GM12878 (cell line): ENCODE data around the gene COL9A2. TPM values are rescaled to one million over a fixed set of nuclear protein-coding genes. Genes with fewer than 3 reads are reported as not detected.

Source experiments
- ATAC-seq: fragments of 200-7000 bp; cut with Tn5 transposase; 3 replicates; pipeline ENCODE4 v1.9.1; 2020; ENCODE audit warnings: mild to moderate bottlenecking, moderate library complexity
- BruUV-seq: library from RNA; stranded (reverse); fragments of 400-500 nt; replicated peaks from 2 replicates; lab custom pipeline; 2021; lab: Mats Ljungman, UMichigan
- CTCF ChIA-PET: fragments of 300-600 bp; sonication (Branson Sonifier 250); formaldehyde crosslinking; extraction: SDS; loops from one replicate; lab custom pipeline; 2021; ENCODE audit warnings: inconsistent platforms; lab: Yijun Ruan, JAX
- POLR2A ChIA-PET: fragments of 350-600 bp; formaldehyde crosslinking; extraction: SDS; loops from one replicate; lab custom pipeline; 2021; ENCODE audit warnings: inconsistent platforms; lab: Charles Lee
- RAD21 ChIA-PET: fragments of 300-600 bp; sonication (Branson Sonifier 250); formaldehyde crosslinking; loops from one replicate; lab custom pipeline; 2023; ENCODE audit warnings: antibody characterized with exemption; ENCODE audit not compliant: unreplicated experiment; lab: Charles Lee
- SMC1A ChIA-PET: fragments of 300-600 bp; sonication (Branson Sonifier 250); formaldehyde crosslinking; loops from one replicate; lab custom pipeline; 2023; ENCODE audit not compliant: unreplicated experiment, uncharacterized antibody; lab: Charles Lee
- DNase-seq: peaks from one replicate; pipeline ENCODE4 v3.0.0-alpha.2; 2011; ENCODE audit warnings: low read depth, low spot score
- FAIRE-seq: peaks from 3 replicates; lab custom pipeline; 2011; peaks lifted over from hg19 to GRCh38; lab: Jason Lieb, UNC
- H2AFZ ChIP-seq: 2 replicates; pipeline ENCODE4 v1.6.0; 2011; ENCODE audit warnings: low read depth, low read length, control low read depth; ENCODE audit not compliant: control insufficient read depth
- H3K27ac ChIP-seq: 2 replicates; pipeline ENCODE4 v1.5.1; 2011; ENCODE audit warnings: control low read depth; ENCODE audit not compliant: control insufficient read depth, insufficient read depth
- H3K27me3 ChIP-seq, 2 experiments: replicated peaks in 1 of 2; 2 replicates each; pipeline versions ENCODE4 v1.6.0 to v1.6.1; 2011; ENCODE audit warnings: low read length in 1 of 2; ENCODE audit not compliant: control insufficient read depth in 2 of 2, insufficient read depth in 2 of 2
- H3K36me3 ChIP-seq, 2 experiments: 2 replicates each; pipeline ENCODE4 v1.5.1; 2011; ENCODE audit warnings: low read length in 1 of 2; ENCODE audit not compliant: control insufficient read depth in 2 of 2, insufficient read depth in 2 of 2
- H3K4me1 ChIP-seq: 2 replicates; pipeline ENCODE4 v1.6.1; 2011; ENCODE audit warnings: mild to moderate bottlenecking, low read length, moderate library complexity, mixed read lengths; ENCODE audit not compliant: control insufficient read depth, insufficient read depth
- H3K4me2 ChIP-seq: 2 replicates; pipeline ENCODE4 v1.6.0; 2011; ENCODE audit warnings: control low read depth; ENCODE audit not compliant: control insufficient read depth, insufficient read depth
- H3K4me3 ChIP-seq: fragments of 200-600 bp; sonication (generic); 2 replicates; pipeline ENCODE4 v1.5.1; 2016
- H3K79me2 ChIP-seq: 2 replicates; pipeline ENCODE4 v1.6.0; 2011; ENCODE audit warnings: low read length; ENCODE audit not compliant: control insufficient read depth, insufficient read depth
- H3K9ac ChIP-seq: 2 replicates; pipeline ENCODE4 v1.8.0; 2011; ENCODE audit warnings: low read length, control low read depth, mixed read lengths; ENCODE audit not compliant: control insufficient read depth, insufficient read depth
- H3K9me3 ChIP-seq: replicated peaks from 3 replicates; pipeline ENCODE4 v1.5.1; 2011; ENCODE audit warnings: mild to moderate bottlenecking, low read length; ENCODE audit not compliant: control insufficient read depth, insufficient read depth
- H4K20me1 ChIP-seq: 2 replicates; pipeline ENCODE4 v1.6.0; 2011; ENCODE audit not compliant: control insufficient read depth, insufficient read depth
- ATF2 ChIP-seq: IDR thresholded peaks from 2 replicates; pipeline ENCODE4 v1.6.1; 2012; ENCODE audit warnings: low read length, inconsistent platforms
- EZH2 ChIP-seq: IDR thresholded peaks from 2 replicates; pipeline ENCODE4 v1.6.1; 2012; ENCODE audit warnings: low read depth, mild to moderate bottlenecking, control low read depth, inconsistent platforms, low read length, borderline replicate concordance; ENCODE audit not compliant: control insufficient read depth
- NKRF ChIP-seq: fragments of 450-650 bp; conservative IDR thresholded peaks from 2 replicates; pipeline ENCODE4 v1.6.1; 2017; ENCODE audit warnings: mild to moderate bottlenecking, moderate library complexity
- POLR2A ChIP-seq: IDR thresholded peaks from 2 replicates; pipeline ENCODE4 v1.6.1; 2011; ENCODE audit warnings: low read depth, mild to moderate bottlenecking, low read length
- PRDM15 ChIP-seq: fragments of 450-650 bp; formaldehyde crosslinking; IDR thresholded peaks from 2 replicates; pipeline ENCODE4 v1.4.0; 2020; ENCODE audit warnings: mild to moderate bottlenecking, moderate library complexity
- RB1 ChIP-seq: fragments of 450-650 bp; formaldehyde crosslinking; IDR thresholded peaks from 2 replicates; pipeline ENCODE4 v1.6.1; 2017; ENCODE audit warnings: mild to moderate bottlenecking, borderline replicate concordance
- SMAD1 ChIP-seq: fragments of 450-650 bp; IDR thresholded peaks from 2 replicates; pipeline ENCODE4 v1.6.1; 2018; ENCODE audit warnings: mild to moderate bottlenecking, low read depth; ENCODE audit not compliant: partially characterized antibody
- SMARCA5 ChIP-seq: fragments of 450-650 bp; IDR thresholded peaks from 2 replicates; pipeline ENCODE4 v1.6.1; 2017; ENCODE audit warnings: mild to moderate bottlenecking
- WGBS: methylation state at CpG from one replicate; pipeline ENCODE4 v1.1.6; 2016; ENCODE audit warnings: low lambda C conversion rate; ENCODE audit not compliant: insufficient replicate concordance, insufficient coverage; ENCODE audit errors: missing lambda C conversion rate; 5-methylcytosine and 5-hydroxymethylcytosine counted together
- in situ Hi-C: fragments of 300-500 bp; cut with MboI; formaldehyde crosslinking; loops from 9 replicates; pipeline ENCODE4 v1.14.3; 2018; ENCODE audit warnings: mixed read lengths
- intact Hi-C: fragments of 100-400 bp; cut with micrococcal nuclease; formaldehyde crosslinking; loops from one replicate; pipeline ENCODE4 v1.14.2; 2022; ENCODE audit not compliant: unreplicated experiment
- polyA plus RNA-seq, 11 experiments: library from polyadenylated mRNA; depleted of rRNA in 4 of 11; unstranded in 6 of 11; stranded (reverse) in 5 of 11; fragments of >200 nt; fragmentation: Nextera tagmentation in 4 of 11; fragmentation: Illumina TruSeq in 1 of 11; extraction: Ambion mirVana in 4 of 11; extraction: Trizol in 1 of 11; gene quantifications; 1 replicate in 1 of 11; 2 replicates in 10 of 11; pipeline versions ENCODE4 v1.2.1 to v1.2.3, GENCODE V29; 2011 to 2016; ENCODE audit warnings: inconsistent platforms in 2 of 11, missing spikeins in 2 of 11, low read depth in 1 of 11
- total RNA-seq, 4 experiments: library from RNA; depleted of rRNA in 3 of 4; stranded (reverse); fragments of >200 nt in 3 of 4; fragmentation: Illumina TruSeq in 1 of 4; extraction: Trizol in 1 of 4; gene quantifications; 2 replicates each; pipeline versions ENCODE4 v1.2.1 to v1.2.3, GENCODE V29; 2013 to 2021

The COL9A2 gene
- total and polyA plus RNA-seq, 10 of the 15 experiments (the other 5 are each of a cell fraction or from before 2014, with no cell fraction given): 3.1 to 63.3 (median 22.4) TPM

- TF ChIP-seq NKRF (peak; percentile 56), SMARCA5 (peak; percentile 72), RB1 (peak; percentile 83; the same call in 1 of the 2 replicates), SMAD1 (no peak)
- TF ChIP-seq, all 136 proteins: peak for 81
These were observed 59.2 kb downstream of the COL9A2 start, which contains the start of gene ZMPSTE24 (continued) for GRCh38 chr1:40257688-40258444.

- Histone ChIP-seq H3K36me3 (peaks cover 0 to 5% of the 10 kb centered on the region in 2 experiments; a peak in 2 of 4 replicates), H2AFZ (peak overlapping the region; percentile 99), H4K20me1 (no peaks in the 10 kb centered on the region), H3K9ac (peak overlapping the region; percentile 100), H3K4me2 (peak overlapping the region; percentile 75), H3K27ac (peak overlapping the region; percentile 99), H3K9me3 (no peaks in the 10 kb centered on the region), H3K4me3 (peak overlapping the region; percentile 69), H3K27me3 (no peaks in the 10 kb centered on the region), H3K4me1 (peaks cover 8% of the 10 kb centered on the region; the same call in 1 of the 2 replicates), H3K79me2 (peaks cover 35% of the 10 kb centered on the region)
- intact Hi-C loops: loop anchor here (10.0 kb wide), 1 partner anchor 148 kb away; no protein-coding TSS in a partner anchor
- ATAC-seq (peak; percentile 20), DNase-seq (no peak), FAIRE-seq (peak; percentile 49)
- WGBS: under 1% methylated on average over 16 of the region's 16 CpGs
- ChIA-PET RAD21 (interaction anchor here (0.6 to 1.5 kb wide), 7 partner anchors 9 to 113 kb away, joined by 3 to 6 read pairs (median 3); partner anchors contain the start of gene TMCO2), POLR2A (interaction anchor here (0.9 to 3.3 kb wide), 3 partner anchors 15 to 104 kb away, joined by 3 to 16 read pairs (median 11); no protein-coding TSS in a partner anchor), CTCF (interaction anchor here (1.0 to 3.8 kb wide), 6 partner anchors 16 to 113 kb away, joined by 3 to 21 read pairs (median 5); no protein-coding TSS in a partner anchor), SMC1A (interaction anchor here (1.0 to 2.6 kb wide), 8 partner anchors 9 to 104 kb away, joined by 3 to 9 read pairs (median 4); no protein-coding TSS in a partner anchor)
- TSS peak; percentile 95 for BruUV-seq
- in situ Hi-C loops: no loop called here
- no peak for TF ChIP-seq PRDM15 (CRISPR knock-in tag)
- no peak for TF ChIP-seq EZH2
- TF ChIP-seq POLR2A: no peak
- no peak for TF ChIP-seq ATF2
These were observed 59.8 kb downstream of the COL9A2 start for GRCh38 chr1:40257313-40257687.
